Endometrial microvascular endothelial cells (primary cell): ENCODE results near the gene SBF2. TPM values are rescaled to one million over a fixed set of nuclear protein-coding genes. Genes with fewer than 3 reads are reported as not detected.

ENCODE experiments used
- in situ Hi-C: cut with HindIII; loops from 2 replicates; pipeline ENCODE4 v1.10.0; 2017; ENCODE audit warnings: low sequenced_read_pairs, low pct_unique_long_range_greater_than_20kb; ENCODE audit errors: inconsistent ontology term
- total RNA-seq: library from RNA; depleted of rRNA; stranded (reverse); fragments of >200 nt; gene quantifications from one replicate; pipeline ENCODE4 v1.2.3, GENCODE V29; 2015; ENCODE audit errors: inconsistent ontology term

Gene SBF2
- total RNA-seq, 1 donor from 2014 or later = 26.6 TPM

DNA sequence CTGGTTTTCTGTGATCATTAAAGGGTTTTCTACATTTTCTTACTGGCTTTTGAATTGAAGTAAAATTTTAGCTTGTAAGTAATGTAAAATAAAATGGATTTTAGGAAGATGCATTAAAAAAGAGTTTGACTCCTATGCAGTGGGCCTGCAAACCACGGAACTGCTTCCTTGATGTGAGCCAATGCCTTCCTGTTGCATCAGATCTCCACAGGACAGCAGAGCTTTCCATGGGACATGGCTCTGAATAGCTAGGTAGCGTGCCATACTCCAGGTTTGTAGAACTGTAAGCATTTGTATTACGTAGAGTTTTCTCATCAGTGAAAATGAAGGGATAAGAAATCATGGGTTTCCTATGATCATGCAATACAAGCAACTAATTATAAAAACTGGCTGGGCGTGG, 496.7 kb downstream of the SBF2 start:
- in situ Hi-C loops = no loop called here

GRCh38 chr11:9796854-9797253, 497.2 kb downstream of the SBF2 start:
- in situ Hi-C loops = no loop called here

DNA sequence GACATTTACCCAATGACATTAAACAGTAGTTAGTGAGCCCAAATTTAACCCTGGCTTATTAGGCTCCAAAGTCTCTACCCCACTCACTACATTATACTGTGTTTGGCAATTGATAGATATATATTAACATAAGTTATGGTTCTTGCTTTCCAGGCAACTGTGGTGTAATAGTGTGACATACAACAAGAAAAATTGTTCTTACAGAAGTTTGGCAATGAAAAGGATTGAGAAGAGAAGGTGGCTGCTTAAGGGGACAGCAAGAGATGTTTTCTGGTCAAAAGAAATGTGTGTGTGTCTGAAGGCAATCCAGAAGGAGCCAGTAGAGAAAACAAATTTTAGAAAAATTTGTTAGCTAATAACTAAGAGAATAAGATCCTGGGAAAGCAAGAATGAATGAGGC, 497.8 kb downstream of the SBF2 start:
- in situ Hi-C loops = no loop called here

DNA sequence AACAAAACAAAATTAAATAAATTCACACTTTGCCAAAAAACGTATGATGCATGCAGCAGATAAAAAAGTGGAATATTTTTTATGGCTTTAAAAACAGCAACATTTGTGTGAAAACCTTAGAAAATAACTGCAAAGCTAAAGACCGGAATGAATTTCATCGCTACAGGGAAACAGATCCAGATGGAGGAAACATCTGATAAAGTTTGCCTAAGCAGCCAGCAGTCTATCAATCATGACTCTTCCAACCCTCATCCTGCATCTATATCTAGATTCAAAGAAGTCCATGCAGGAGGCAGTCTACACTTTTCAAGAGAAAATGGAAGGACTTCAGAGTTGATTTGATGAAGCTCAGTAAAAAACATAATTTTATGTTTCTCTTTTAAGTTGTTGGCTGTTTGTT, 503.3 kb downstream of the SBF2 start:
- in situ Hi-C loops = no loop called here

- in situ Hi-C loops = no loop called here
These were observed 504.1 kb downstream of the SBF2 start for GRCh38 chr11:9789910-9790309.

DNA sequence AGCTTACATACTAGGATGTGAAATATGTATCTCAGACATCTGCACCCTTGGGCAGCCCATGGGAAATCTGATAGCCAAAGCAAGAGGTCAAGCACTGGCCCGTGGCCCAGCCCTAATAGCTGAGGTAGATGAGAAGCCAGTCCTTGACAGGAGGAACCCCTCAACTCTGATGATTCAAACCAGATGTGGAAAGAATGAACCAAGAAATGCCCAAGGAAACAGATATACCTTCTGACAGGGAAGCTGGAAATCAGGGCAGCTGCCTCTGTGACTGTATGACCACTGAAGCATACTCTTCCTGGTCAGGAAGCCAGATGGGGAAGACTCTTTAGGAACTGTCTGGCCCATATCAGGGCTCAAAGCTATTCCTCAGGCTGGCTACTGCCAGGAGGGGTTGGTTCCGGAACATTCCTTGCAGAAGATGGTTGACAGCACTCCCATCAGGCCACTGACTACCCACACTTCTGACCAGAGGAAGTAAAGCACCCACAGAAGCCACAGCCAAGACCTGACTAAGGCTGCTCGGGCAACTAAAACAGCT, 506.0 kb downstream of the SBF2 start:
- in situ Hi-C loops = no loop called here

GRCh38 chr11:9787260-9787659, 506.8 kb downstream of the SBF2 start:
- in situ Hi-C loops = no loop called here

DNA sequence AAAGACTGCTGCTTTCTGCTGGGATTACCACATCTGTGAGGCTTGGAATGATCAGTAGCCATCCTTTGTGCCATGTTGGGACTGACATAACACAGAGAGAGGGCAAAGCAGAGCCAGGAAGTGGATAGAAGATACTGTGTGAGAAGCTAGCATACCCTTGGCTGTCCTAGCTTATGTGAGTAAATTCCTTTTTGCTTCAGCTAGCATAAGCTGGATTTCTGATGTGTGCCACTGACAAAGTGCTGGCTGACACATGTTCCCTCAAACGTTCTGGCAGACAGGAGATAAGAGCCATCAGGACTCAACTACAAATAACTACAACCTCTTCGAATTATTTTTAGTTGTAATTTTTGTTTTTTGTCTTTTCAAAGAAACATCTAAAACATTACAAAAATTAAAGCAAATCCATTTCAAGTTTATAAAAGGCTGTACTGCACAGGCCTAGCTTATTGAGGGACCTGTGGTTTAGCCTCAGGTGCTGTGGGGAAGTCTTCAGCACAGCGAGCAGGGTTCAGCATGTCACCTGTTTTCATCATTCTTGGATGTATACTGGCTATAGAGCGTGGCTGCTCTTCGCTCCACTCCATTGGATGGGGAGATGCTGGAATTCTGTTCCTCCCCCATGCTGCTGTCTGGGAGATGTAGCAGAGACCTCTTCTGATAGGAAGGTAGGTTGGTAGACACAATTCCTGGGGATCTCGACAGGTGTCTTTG, 509.3 kb downstream of the SBF2 start:
- in situ Hi-C loops = no loop called here

GRCh38 chr11:9783986-9784385, 510.0 kb downstream of the SBF2 start:
- in situ Hi-C loops = no loop called here

DNA sequence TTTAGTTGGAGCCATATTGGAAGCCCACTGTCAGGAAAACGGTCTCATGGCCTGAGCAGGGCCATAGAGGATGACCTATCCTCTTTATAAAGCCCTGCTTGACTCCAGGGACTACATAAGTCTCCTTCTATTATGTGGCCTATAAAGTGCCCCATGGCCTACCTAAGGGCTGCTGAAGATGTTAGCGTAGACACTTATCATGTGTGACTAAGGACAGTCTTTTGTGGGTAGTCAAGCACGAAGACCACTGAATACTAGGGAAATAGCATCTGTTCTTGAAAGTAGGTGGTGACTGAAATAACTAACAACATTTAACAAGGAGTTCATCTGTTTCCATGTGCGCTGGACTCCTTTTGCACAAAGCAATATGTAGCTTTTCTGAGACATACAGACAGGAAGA, 513.1 kb downstream of the SBF2 start:
- in situ Hi-C loops = no loop called here

DNA sequence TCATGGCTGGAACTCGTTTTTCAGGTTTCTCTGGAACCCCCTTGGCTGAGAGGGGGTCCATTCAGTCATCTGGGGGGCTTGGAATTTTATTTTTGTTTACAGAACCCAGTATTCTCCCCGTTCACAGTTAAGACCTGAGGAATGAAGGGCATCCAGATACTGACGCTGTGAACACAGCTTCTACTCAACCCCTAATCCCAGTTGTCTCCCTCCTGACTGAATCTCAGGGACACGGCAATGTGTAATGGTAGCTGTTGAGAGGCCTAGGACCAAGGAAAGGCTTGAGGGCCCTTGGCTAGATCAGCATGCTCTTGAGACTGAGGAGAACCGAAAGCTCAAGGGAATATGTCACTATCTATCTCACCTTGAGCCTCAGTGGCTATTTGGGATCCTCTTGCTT, 516.5 kb downstream of the SBF2 start:
- in situ Hi-C loops = no loop called here

GRCh38 chr11:9777066-9777465, 517.0 kb downstream of the SBF2 start:
- in situ Hi-C loops = no loop called here

GRCh38 chr11:9776203-9776602, 517.8 kb downstream of the SBF2 start:
- in situ Hi-C loops = no loop called here

GRCh38 chr11:9775398-9775779, 518.6 kb downstream of the SBF2 start:
- in situ Hi-C loops = no loop called here

DNA sequence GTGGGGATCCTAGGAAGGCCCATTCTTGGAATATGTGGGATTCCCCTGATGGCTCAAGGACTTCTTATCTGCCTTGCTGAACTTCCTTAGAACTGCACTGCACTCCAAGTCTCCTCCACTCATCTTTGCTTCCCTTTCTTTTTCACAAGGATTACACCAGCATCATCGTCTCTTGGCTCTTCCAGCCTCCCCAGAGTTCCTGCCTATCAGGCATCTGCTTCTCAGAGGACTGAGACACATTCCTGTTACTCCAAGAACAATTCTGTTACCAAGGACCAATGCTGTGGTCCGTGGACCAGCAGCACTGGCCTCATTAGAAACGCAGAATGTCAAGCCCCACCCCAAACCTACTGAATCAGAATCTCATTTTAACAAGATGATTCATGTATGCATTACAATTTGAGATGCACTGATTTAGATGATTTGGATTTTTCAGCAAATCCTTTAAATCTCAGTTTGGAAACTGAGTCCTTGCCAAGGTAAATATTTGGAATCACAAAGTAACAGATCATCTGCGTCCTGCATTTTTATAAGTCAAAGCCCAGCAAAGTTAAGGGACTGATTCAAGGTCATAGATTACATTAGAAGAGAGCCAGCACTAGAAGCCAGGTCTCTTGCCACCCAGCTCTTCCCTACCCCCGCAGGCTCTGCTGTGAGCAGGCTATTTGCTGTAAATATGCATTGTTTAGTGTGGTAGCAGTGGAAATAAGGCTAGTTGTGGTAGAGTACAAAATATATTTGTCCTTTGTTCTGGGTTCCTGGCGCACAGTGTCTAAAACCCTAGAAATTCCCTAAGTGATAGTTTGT, 519.2 kb downstream of the SBF2 start:
- in situ Hi-C loops = no loop called here

DNA sequence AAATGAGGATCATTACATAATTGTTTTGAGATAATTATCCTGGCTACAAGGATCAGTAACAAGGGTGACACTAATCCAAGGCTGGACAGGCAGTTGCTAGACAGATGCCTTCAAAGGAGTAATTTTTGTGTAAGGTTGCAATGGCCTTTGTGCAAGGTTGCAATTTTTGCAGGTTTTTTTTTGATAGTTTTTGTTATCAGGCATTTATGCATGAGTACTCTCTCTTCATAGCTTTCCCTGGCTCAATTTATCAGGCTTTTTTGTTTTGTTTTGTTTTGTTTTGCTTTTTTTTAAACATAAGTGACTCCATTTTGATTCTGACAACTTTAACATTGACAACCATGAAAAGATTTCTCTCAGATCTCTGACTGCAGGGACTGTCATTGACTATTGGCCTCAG, 519.9 kb downstream of the SBF2 start:
- in situ Hi-C loops = no loop called here

GRCh38 chr11:9773524-9773923, 520.5 kb downstream of the SBF2 start:
- in situ Hi-C loops = no loop called here

GRCh38 chr11:9772218-9772617, 521.8 kb downstream of the SBF2 start:
- in situ Hi-C loops = no loop called here

- in situ Hi-C loops = no loop called here
These were observed 522.9 kb downstream of the SBF2 start for GRCh38 chr11:9771071-9771511.

- in situ Hi-C loops = no loop called here
These were observed 524.4 kb downstream of the SBF2 start for GRCh38 chr11:9769621-9770020.
